SK-N-MC (cell line): ENCODE measurements around the gene ATAD3A.
"Not testable (repeated sequence)": the region's sequence is repeated elsewhere in the genome, so short reads cannot be mapped to it uniquely, and the experiment has no call there.

Source experiments
- DNase-seq: peaks from one replicate; pipeline ENCODE4 v3.0.0-alpha.2; 2011; ENCODE audit warnings: low read depth, low spot score
- H3K27ac ChIP-seq: fragments of 200-600 bp; sonication (generic); 2 replicates; pipeline ENCODE4 v1.5.1; 2016; ENCODE audit warnings: mixed run types
- H3K36me3 ChIP-seq: fragments of 200-600 bp; sonication (generic); 2 replicates; pipeline ENCODE4 v1.6.1; 2017; ENCODE audit warnings: antibody characterized with exemption, low read length, mixed read lengths; ENCODE audit not compliant: insufficient read depth
- H3K4me3 ChIP-seq: fragments of 200-600 bp; sonication (generic); 2 replicates; pipeline ENCODE4 v1.5.1; 2016
- H3K9ac ChIP-seq: fragments of 200-600 bp; sonication (generic); 2 replicates; pipeline ENCODE4 v1.8.0; 2017; ENCODE audit warnings: mixed run types, mixed read lengths; ENCODE audit not compliant: insufficient read length
- H3K9me3 ChIP-seq: fragments of 200-600 bp; sonication (generic); 2 replicates; pipeline ENCODE4 v1.6.1; 2017; ENCODE audit warnings: low read depth, mild to moderate bottlenecking, antibody characterized with exemption, low read length, moderate library complexity, mixed read lengths
- EZH2 ChIP-seq: fragments of 200-600 bp; sonication (generic); IDR thresholded peaks from one replicate; pipeline ENCODE4 v1.6.1; 2017; ENCODE audit warnings: antibody characterized with exemption
- FOXP2 ChIP-seq: optimal IDR thresholded peaks from 2 replicates; pipeline ENCODE3; 2011; ENCODE audit warnings: mild to moderate bottlenecking, moderate library complexity; ENCODE audit not compliant: insufficient read depth; ENCODE audit errors: extremely low read length, control extremely low read depth
- POLR2AphosphoS5 ChIP-seq: IDR thresholded peaks from 2 replicates; pipeline ENCODE4 v1.6.1; 2012; ENCODE audit warnings: mild to moderate bottlenecking, low read depth, low read length, borderline replicate concordance

The ATAD3A gene

DNA sequence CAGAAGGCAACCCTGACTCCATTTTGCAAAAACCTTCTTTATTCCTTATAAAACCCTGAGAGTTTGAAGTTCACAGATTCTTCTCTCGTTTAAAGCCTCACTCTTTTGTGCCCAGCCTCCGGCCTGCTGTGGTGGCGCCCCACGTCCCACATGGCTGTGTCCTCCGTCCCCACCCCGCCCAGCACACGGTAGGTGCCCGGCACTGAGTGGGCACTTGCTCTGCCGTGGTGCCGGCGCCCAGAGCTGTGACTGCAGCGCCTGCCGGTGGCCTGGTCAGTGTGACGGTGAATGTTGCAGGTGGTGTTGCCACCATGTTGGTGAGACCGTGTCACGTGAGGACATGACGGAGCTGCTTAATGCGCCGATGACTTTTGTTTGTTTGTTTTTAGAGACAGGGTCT, 9.4 kb downstream of the ATAD3A start:
- no peak overlapping the region for H3K9ac ChIP-seq
- no peak overlapping the region for H3K4me3 ChIP-seq
- no peak for DNase-seq
- no peak overlapping the region for H3K27ac ChIP-seq
- no peaks in the 10 kb centered on the region for H3K9me3 ChIP-seq
- no peak for TF ChIP-seq POLR2AphosphoS5
- no peak for TF ChIP-seq EZH2
- TF ChIP-seq FOXP2, result no peak
- H3K36me3 ChIP-seq, result peaks cover 14% of the 10 kb centered on the region; the same call in 1 of the 2 replicates

DNA sequence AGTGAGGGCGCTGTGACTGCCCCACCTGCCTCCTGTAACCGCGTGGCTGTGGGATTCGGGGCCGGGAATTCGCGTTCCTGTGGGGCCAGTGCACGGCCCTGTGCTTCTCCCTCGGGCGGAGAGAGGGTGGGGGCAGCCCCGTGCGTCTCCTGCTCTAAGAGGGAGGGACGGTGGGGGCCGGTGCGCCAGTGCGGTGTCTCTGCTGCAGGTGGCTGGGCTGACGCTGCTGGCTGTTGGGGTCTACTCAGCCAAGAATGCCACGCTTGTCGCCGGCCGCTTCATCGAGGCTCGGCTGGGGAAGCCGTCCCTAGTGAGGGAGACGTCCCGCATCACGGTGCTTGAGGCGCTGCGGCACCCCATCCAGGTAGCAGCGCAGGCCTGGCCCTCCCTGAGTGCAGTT, 10.6 kb downstream of the ATAD3A start:
- not testable (repeated sequence) for H3K9me3 ChIP-seq, H3K27ac ChIP-seq, H3K9ac ChIP-seq, DNase-seq, H3K4me3 ChIP-seq
- H3K36me3 ChIP-seq, result peaks cover 15% of the 10 kb centered on the region; the same call in 1 of the 2 replicates

DNA sequence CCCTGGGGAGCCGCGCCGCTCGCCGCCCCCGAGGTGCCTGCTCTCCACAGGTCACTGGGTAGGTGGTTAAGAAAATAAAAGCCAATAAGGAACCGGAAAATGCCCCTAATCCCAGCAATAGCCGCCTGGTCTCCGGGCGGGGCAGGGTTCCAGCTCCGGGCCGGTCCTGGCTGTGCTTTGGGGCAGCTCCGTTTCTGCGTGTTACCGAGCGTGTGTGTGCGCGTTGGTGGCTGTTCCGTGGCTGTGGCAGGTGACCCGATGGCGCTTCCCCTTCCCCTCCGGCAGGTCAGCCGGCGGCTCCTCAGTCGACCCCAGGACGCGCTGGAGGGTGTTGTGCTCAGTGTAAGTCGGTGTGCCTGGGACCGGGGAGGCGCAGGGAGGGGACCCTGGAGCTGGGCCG, 11.3 kb downstream of the ATAD3A start:
- not testable (repeated sequence) for H3K4me3 ChIP-seq, H3K27ac ChIP-seq, H3K9me3 ChIP-seq, DNase-seq, H3K9ac ChIP-seq
- H3K36me3 ChIP-seq, result peaks cover 15% of the 10 kb centered on the region; the same call in 1 of the 2 replicates

DNA sequence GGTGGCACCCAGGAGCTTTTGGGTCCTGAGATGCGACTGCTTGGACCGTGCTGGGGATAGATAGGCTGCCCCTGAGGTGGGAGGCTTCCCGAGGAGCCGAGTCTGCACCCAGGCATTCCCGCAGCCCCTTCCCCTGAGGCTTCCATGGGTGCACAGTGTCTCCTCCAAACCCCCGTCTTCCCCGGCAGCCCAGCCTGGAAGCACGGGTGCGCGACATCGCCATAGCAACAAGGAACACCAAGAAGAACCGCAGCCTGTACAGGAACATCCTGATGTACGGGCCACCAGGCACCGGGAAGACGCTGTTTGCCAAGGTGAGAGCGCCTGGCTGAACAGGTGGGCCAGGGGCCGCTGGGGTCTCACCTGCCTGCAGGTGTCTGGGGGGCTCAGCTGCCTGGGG, 11.7 kb downstream of the ATAD3A start:
- not testable (repeated sequence) for H3K9ac ChIP-seq, H3K9me3 ChIP-seq, H3K27ac ChIP-seq, H3K4me3 ChIP-seq, DNase-seq
- H3K36me3 ChIP-seq, result peaks cover 12% of the 10 kb centered on the region; the same call in 1 of the 2 replicates

DNA sequence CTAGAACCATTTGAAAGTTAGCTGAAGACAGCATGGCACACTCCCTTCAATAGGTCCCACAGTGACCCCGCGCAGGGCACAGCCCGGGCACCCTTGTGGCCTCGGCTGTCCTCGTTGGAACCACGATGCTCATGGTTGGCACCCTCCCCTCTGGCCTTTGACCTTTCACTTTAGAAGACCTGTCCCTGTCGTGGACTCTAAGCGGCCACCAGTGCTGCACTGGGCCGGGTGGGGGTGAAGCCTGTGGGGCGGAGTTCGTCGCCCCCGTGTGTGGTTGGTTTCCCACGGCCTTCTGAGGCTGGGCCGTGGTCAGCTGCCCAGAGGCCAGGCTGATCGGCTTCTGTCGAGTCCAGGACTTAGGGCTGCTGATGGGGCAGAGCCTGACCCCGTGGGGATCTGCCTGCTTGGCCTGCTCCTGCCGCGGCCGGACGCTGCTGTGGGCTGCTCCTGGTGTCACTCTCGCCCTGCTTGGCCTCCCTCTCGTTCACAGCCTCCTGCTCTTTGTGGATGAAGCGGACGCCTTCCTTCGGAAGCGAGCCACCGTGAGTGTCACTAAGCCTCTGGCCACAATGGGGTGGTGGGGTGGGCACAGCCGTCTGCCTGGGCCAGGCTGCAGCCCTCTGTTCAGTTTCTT, 12.9 kb downstream of the ATAD3A start:
- H3K9ac ChIP-seq, H3K27ac ChIP-seq, H3K9me3 ChIP-seq, H3K4me3 ChIP-seq, DNase-seq: not testable (repeated sequence)
- peaks cover 22% of the 10 kb centered on the region; the same call in 1 of the 2 replicates for H3K36me3 ChIP-seq

DNA sequence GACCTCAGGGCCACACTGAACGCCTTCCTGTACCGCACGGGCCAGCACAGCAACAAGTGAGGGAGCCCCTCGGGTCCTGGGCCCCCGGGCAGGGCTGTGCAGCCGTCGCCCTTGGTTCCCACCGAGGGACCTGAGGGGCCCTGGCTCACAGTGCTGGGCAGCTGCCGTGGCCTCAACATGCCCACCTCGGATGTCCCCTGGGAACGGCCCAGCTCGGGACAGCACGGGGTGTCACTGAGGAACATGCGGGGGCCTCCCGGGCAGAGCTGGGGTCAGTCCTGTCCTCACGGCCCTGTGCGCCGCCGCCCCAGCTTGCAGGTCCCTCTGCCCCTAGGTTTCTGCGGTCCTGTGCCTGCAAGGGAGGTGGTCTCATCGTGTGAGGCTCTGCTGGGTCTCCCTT, 14.5 kb downstream of the ATAD3A start:
- H3K36me3 ChIP-seq, result peaks cover 23% of the 10 kb centered on the region; the same call in 1 of the 2 replicates
- H3K27ac ChIP-seq, DNase-seq, H3K4me3 ChIP-seq, H3K9ac ChIP-seq, H3K9me3 ChIP-seq: not testable (repeated sequence)

DNA sequence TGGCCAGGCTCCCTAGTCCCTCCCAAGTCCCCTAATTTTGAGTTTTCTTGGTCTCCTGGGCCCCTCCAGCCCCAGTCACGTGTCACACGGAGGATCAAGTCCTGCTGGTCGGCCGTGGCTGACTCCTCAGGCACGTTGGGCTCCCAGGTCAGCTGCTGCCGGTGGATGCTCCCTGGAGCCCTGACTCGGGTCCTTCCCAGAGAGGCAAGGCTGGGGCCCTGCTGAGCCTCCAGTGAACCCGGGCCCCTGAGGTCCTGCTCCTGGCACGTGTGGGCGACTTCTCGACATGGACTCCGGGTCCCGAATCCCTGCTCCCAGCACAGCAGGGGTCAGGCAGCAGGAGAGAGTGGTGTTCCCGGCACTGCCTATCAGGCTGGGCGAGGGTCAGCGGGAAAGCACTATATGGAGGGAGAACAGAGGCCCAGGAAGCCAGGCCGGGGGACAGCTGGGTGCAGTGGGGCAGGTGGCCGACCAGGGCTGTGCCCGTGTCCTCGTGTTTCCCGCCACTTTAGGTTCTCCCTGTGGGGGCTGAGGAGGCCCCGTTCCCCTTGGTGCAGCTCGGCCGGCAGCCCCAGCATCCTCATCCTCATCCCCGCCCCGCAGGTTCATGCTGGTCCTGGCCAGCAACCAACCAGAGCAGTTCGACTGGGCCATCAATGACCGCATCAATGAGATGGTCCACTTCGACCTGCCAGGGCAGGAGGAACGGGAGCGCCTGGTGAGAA, 15.3 kb downstream of the ATAD3A start:
- DNase-seq, result no peak
- no peak overlapping the region for H3K4me3 ChIP-seq
- no peak overlapping the region for H3K9ac ChIP-seq
- peaks cover 22% of the 10 kb centered on the region; the same call in 1 of the 2 replicates for H3K36me3 ChIP-seq
- no peaks in the 10 kb centered on the region for H3K9me3 ChIP-seq
- TF ChIP-seq EZH2 (no peak), POLR2AphosphoS5 (no peak), FOXP2 (no peak)
- no peak overlapping the region for H3K27ac ChIP-seq

DNA sequence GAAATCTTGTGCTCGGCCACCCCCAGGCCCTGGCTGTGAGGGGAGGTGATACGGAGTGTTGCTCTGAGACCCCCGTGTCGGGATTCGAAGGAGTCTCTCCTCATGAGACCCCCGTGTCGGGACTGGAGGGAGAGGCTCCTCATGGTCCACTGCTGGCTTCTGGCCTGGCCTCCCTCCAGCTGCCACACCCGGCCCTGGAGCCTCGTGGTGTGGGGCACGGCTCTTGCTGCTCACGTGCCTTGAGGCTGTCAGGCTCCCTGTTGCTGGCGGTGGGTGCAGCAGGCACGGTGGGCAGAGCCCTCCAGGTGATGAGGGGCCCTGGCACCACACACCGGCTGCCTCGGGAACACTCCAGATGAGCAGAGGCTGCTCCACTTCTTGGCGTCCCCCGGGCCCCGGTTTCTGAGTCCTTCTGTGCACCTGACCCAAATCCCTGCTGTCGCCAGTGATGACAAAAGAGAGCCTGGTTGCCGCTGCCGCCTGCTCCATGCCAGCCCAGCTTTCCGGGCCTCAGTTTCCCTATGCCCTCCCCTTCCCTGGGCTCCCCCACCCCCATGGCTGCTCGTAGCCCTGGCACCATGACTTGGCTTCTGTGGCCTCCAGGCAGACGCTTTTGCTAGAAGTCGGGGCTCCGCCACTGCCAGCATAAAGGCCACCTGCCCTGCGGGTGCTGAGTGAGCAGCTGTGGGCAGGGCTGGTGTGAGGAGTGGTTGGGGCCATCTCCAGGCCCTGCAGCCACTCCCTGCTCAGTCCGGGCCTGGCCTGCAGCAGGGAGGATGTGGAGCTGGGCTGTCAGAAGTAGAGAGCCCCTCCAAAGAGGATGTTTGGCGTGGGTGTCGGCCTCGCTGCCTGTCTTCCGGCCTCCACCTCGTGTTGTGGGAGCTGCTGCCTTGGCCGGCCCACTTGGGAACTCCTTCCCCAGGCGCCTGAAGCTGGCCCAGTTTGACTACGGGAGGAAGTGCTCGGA, 16.6 kb downstream of the ATAD3A start:
- no peak for DNase-seq
- H3K9me3 ChIP-seq, result no peaks in the 10 kb centered on the region
- no peak overlapping the region for H3K9ac ChIP-seq
- no peak for TF ChIP-seq EZH2
- no peak for TF ChIP-seq FOXP2
- TF ChIP-seq POLR2AphosphoS5, result no peak
- H3K27ac ChIP-seq, result no peak overlapping the region
- H3K36me3 ChIP-seq, result peaks cover 22% of the 10 kb centered on the region; the same call in 1 of the 2 replicates
- H3K4me3 ChIP-seq, result no peak overlapping the region

DNA sequence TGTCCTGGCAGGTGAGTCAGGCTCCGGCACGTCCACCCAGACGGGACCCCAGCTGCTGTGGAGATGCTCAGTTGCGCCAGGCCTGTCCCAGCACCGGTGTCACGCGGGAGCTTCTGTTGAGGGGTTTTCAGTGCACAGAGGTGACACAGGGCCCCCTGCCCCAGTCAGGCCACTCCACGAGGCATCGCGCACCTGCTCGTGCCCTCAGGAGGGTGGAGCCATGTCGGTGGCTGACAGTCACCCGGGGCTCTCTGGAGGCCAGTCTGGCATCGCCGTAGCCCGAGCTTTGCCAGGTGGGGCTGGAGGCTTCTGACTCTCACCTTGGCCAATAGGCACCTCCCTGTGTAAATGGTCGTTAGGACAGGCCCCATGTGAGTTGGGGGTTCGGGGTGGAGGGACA, 17.4 kb downstream of the ATAD3A start:
- no peak for DNase-seq
- H3K9ac ChIP-seq, result no peak overlapping the region
- H3K4me3 ChIP-seq, result no peak overlapping the region
- H3K36me3 ChIP-seq, result peaks cover 22% of the 10 kb centered on the region; the same call in 1 of the 2 replicates
- no peak for TF ChIP-seq EZH2
- no peak for TF ChIP-seq POLR2AphosphoS5
- no peak for TF ChIP-seq FOXP2
- no peak overlapping the region for H3K27ac ChIP-seq
- no peaks in the 10 kb centered on the region for H3K9me3 ChIP-seq
